A549 (cell line): ENCODE results near the gene KNCN. TPM values are rescaled to one million over a fixed set of nuclear protein-coding genes. Genes with fewer than 3 reads are reported as not detected.

Experiments
- polyA plus RNA-seq, 4 experiments: library from polyadenylated mRNA; depleted of rRNA in 3 of 4; stranded (reverse); fragments of >200 nt; fragmentation: RNase III in 1 of 4; extraction: RNeasy Plus Mini Kit Qiagen cat#74134 plus additional on column Dnase treatment in 1 of 4; gene quantifications; 2 replicates in 3 of 4; 3 replicates in 1 of 4; pipeline ENCODE4 v1.2.3, GENCODE V29; 2011 to 2017

Gene KNCN
- polyA plus RNA-seq, 2 of the 4 experiments (the other 2 are of a cell fraction): not detected

Other genes with a start within 250 kb of the KNCN start
- 28.6 and 32.5 TPM in 2 replicates for gene LRRC41, start 248.0 kb downstream of the KNCN start, polyA plus RNA-seq (2011; rRNA removed)
- 30.1 to 34.1 TPM (median 33.4 TPM) in 3 replicates for gene LRRC41, start 248.0 kb downstream of the KNCN start, polyA plus RNA-seq (2017; fragmentation: RNase III; extraction: RNeasy Plus Mini Kit Qiagen cat#74134 plus additional on column Dnase treatment)
- gene UQCRH, start 247.9 kb downstream of the KNCN start, polyA plus RNA-seq (2011; rRNA removed): 514 and 762 TPM in 2 replicates
- 766 to 800 TPM (median 793 TPM) in 3 replicates for gene UQCRH, start 247.9 kb downstream of the KNCN start, polyA plus RNA-seq (2017; fragmentation: RNase III; extraction: RNeasy Plus Mini Kit Qiagen cat#74134 plus additional on column Dnase treatment)
- 23.3 and 30.2 TPM in 2 replicates for gene NSUN4, start 210.8 kb downstream of the KNCN start, polyA plus RNA-seq (2011; rRNA removed)
- 11.7 to 13.2 TPM (median 12.0 TPM) in 3 replicates for gene NSUN4, start 210.8 kb downstream of the KNCN start, polyA plus RNA-seq (2017; fragmentation: RNase III; extraction: RNeasy Plus Mini Kit Qiagen cat#74134 plus additional on column Dnase treatment)
- gene FAAH, start 157.3 kb downstream of the KNCN start, polyA plus RNA-seq (2011; rRNA removed): 0.66 and 1.2 TPM in 2 replicates
- gene FAAH, start 157.3 kb downstream of the KNCN start, polyA plus RNA-seq (2017; fragmentation: RNase III; extraction: RNeasy Plus Mini Kit Qiagen cat#74134 plus additional on column Dnase treatment): 0.98 to 1.3 TPM (median 1.2 TPM) in 3 replicates
- 0.40 and 0.44 TPM in 2 replicates for gene DMBX1, start 61.8 kb downstream of the KNCN start, polyA plus RNA-seq (2011; rRNA removed)
- 1.1 to 2.2 TPM (median 1.7 TPM) in 3 replicates for gene DMBX1, start 61.8 kb downstream of the KNCN start, polyA plus RNA-seq (2017; fragmentation: RNase III; extraction: RNeasy Plus Mini Kit Qiagen cat#74134 plus additional on column Dnase treatment)
- 24.2 and 28.4 TPM in 2 replicates for gene MKNK1, start 52.6 kb upstream of the KNCN start, polyA plus RNA-seq (2011; rRNA removed)
- 19.6 to 21.4 TPM (median 20.8 TPM) in 3 replicates for gene MKNK1, start 52.6 kb upstream of the KNCN start, polyA plus RNA-seq (2017; fragmentation: RNase III; extraction: RNeasy Plus Mini Kit Qiagen cat#74134 plus additional on column Dnase treatment)
- gene MOB3C, start 65.2 kb upstream of the KNCN start, polyA plus RNA-seq (2011; rRNA removed): 2.6 and 3.8 TPM in 2 replicates
- gene MOB3C, start 65.2 kb upstream of the KNCN start, polyA plus RNA-seq (2017; fragmentation: RNase III; extraction: RNeasy Plus Mini Kit Qiagen cat#74134 plus additional on column Dnase treatment): 2.4 to 2.9 TPM (median 2.7 TPM) in 3 replicates
- gene ATPAF1, start 116.7 kb upstream of the KNCN start, polyA plus RNA-seq (2011; rRNA removed): 63.7 and 74.1 TPM in 2 replicates
- 28.9 to 33.9 TPM (median 31.7 TPM) in 3 replicates for gene ATPAF1, start 116.7 kb upstream of the KNCN start, polyA plus RNA-seq (2017; fragmentation: RNase III; extraction: RNeasy Plus Mini Kit Qiagen cat#74134 plus additional on column Dnase treatment)
- gene TEX38, start 120.2 kb upstream of the KNCN start, polyA plus RNA-seq (2011; rRNA removed): 0.12 TPM in 1 of 2 replicates, not detected in the other
- not detected in 3 replicates for gene TEX38, start 120.2 kb upstream of the KNCN start, polyA plus RNA-seq (2017; fragmentation: RNase III; extraction: RNeasy Plus Mini Kit Qiagen cat#74134 plus additional on column Dnase treatment)
- gene EFCAB14, start 167.5 kb upstream of the KNCN start, polyA plus RNA-seq (2011; rRNA removed): 41.4 and 42.9 TPM in 2 replicates
- 16.7 to 18.5 TPM (median 18.0 TPM) in 3 replicates for gene EFCAB14, start 167.5 kb upstream of the KNCN start, polyA plus RNA-seq (2017; fragmentation: RNase III; extraction: RNeasy Plus Mini Kit Qiagen cat#74134 plus additional on column Dnase treatment)
- not detected in 2 replicates for gene CYP4B1, start 247.4 kb upstream of the KNCN start, polyA plus RNA-seq (2011; rRNA removed)
- gene CYP4B1, start 247.4 kb upstream of the KNCN start, polyA plus RNA-seq (2017; fragmentation: RNase III; extraction: RNeasy Plus Mini Kit Qiagen cat#74134 plus additional on column Dnase treatment): not detected in 3 replicates